ENCODE measurements around the gene SPANXN4.

- TF ChIP-seq CTCF (IDR thresholded peaks at IDR 0.05; ENCODE audit: low read length) (no peak), EZH2 (IDR thresholded peaks at IDR 0.05; ENCODE audit: borderline replicate concordance, low read length) (no peak)
These were observed 21.8 kb downstream of the SPANXN4 start for GRCh38 chrX:143047511-143047910.

Data from OCI-LY1 (cell line).